HG03095 (cell line): ENCODE measurements around the gene TIGD6.

Experiments used
- ATAC-seq: cut with Tn5 transposase; IDR thresholded peaks from one replicate; pipeline ENCODE4 v1.9.1; 2021; ENCODE audit warnings: moderate library complexity; ENCODE audit not compliant: unreplicated experiment

TIGD6 gene

DNA sequence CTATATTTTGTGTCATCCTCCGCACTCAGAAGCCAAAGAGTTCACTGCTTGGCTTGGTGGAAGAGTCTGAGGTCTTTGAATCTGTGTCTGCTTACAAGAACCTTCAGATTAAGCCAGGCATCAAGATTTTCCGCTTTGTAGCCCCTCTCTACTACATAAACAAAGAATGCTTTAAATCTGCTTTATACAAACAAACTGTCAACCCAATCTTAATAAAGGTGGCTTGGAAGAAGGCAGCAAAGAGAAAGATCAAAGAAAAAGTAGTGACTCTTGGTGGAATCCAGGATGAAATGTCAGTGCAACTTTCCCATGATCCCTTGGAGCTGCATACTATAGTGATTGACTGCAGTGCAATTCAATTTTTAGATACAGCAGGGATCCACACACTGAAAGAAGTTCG lies 19.2 kb downstream of the TIGD6 start:
- no peak for ATAC-seq

DNA sequence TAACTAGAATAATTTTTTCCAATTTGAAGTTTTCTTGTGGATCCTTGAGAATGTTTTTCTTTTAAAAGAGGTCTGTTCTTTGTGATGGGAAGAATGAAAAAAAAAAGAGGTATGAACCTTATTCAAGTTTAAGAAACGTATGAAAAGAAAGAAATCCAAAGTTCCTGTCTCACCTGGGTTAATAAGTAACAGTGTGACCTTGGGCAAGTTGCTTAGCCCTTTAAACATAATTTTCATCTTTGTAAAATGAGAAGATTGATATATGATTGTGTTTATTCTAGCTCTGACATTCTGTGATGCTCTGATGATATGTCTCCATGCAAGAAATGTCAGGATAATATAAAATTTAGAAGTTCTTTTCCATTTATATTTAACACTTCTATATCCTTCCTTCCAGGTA lies 20.6 kb downstream of the TIGD6 start:
- ATAC-seq = no peak

DNA sequence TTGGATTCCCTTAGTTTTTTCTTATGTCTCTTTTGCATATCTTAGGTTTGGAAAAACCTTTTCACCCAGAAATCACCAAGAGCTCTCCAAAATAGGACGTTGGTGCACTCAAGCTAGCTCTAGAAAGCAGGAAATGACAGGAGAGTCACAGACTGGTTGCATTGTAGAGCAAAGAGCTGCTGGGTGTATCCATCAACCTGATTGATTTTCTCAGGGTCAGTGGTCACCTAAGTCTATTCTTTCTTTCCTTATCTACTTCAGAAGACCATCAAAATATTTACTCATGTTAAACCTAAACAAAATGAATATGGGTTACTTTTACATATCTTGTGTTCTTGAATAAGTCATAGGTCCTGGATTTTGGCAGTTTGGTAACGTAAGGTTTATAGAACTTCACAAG lies 25.0 kb downstream of the TIGD6 start:
- ATAC-seq = no peak

GRCh38 chr5:149969181-149969930 lies 31.1 kb downstream of the TIGD6 start:
- ATAC-seq = no peak

GRCh38 chr5:149966946-149967345 lies 33.5 kb downstream of the TIGD6 start:
- no peak for ATAC-seq

- no peak for ATAC-seq
Measured at GRCh38 chr5:149963729-149964128, 36.7 kb downstream of the TIGD6 start.

DNA sequence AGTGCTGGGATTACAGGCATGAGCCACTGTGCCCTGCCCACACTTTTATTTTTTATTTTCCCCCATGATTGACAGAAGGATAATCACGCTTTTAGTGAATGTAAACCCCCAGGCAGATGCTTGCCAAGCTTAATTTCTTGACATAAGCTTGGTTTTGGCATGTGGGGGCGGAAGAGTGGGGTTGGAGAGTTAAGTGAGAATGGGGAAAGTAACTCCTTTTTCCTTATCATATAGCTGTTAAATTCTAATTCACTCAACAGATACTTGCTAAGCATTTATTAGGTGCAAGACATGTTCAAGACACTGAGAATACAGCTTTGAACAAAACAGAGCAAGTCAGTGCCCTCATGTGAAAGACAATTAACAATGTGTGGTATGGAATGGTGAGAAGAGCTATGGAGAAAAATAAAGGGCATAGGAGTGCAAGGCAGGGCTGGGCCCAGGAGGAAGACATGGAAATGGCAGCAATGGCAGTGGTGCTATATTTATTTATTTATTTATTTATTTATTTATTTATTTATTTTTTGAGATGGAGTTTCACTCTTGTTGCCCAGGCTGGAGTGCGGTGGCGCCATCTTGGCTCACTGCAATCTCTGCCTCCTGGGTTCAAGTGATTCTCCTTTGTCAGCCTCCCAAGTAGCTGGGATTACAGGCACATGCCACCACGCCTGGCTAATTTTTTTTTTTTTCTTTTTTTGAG lies 37.7 kb downstream of the TIGD6 start:
- no peak for ATAC-seq

- no peak for ATAC-seq
Measured at GRCh38 chr5:149961957-149962409, 38.5 kb downstream of the TIGD6 start.

DNA sequence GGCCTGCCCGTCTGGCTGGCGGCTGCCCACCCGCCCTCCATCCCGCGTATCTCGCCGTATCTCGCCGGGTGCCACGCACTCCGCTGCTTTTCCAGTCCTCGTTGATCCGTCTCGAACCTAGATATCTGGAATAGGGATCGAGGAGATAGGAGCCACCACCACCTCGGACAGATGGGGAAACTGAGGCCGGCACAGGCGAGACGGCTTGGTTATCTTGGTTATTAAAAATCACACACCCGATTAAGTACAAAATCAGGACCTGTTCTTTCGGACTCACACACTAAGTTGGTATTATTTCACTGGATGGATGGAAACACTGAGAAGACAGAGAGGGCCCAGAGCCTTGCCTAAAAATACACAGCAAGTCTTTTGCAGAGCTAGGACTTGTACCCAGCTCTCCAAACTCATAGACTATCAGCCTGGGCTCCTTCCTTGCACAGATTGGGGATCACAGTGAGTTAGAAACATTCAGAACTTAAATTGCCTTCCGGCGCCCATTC lies 39.2 kb downstream of the TIGD6 start:
- ATAC-seq = no peak

DNA sequence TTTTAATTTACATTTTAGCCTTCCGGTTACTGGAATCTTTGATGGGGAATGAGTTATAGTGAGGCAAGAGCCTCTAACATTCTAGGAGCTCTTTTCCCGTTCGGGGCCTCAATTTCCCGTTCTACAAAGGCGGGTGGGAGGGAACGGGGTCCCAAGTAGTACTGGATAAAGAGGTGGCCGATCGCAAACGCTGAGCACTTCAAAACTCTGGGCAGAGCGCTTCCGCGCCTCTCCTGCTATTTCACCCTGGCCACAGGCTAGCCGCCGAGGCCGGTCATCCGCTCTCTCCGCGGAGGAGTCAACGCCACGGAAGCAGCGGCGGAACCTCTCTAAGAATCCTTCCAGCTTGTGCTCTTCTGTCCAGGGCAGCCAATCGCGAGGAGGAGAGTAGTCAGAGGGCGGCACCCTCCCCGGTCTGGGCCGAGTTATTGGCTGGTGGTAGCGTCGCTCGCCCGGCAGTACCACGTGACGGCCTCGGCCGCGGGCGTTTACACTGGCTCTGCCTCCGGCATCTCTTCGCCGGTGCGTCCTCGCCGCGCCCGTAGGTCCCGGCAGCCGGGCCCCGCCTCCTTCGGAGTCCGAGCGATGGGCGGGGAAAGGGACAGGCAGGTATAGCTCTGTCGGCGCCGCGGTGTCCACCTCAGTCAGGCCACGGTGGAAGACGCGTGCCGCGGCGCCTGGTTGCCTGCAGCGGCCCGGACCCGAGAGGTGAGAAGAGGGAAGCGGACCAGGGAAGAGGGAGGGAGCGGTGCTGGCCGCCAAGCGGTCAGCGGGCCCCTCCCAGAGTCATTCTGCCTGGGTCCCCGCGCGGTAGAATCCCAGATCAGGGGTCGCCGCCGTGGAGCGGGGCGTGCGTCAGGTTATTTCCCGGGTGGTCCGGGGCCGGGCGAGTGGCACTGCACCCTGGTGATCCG lies 39.9 kb downstream of the TIGD6 start, which contains the start of gene SLC26A2:
Gene SLC26A2 (plus strand): TSS at position 487 of the 914 bp plus-strand sequence. CDS start 16,895 bp downstream, outside the sequence.
- peak; percentile 98 for ATAC-seq

DNA sequence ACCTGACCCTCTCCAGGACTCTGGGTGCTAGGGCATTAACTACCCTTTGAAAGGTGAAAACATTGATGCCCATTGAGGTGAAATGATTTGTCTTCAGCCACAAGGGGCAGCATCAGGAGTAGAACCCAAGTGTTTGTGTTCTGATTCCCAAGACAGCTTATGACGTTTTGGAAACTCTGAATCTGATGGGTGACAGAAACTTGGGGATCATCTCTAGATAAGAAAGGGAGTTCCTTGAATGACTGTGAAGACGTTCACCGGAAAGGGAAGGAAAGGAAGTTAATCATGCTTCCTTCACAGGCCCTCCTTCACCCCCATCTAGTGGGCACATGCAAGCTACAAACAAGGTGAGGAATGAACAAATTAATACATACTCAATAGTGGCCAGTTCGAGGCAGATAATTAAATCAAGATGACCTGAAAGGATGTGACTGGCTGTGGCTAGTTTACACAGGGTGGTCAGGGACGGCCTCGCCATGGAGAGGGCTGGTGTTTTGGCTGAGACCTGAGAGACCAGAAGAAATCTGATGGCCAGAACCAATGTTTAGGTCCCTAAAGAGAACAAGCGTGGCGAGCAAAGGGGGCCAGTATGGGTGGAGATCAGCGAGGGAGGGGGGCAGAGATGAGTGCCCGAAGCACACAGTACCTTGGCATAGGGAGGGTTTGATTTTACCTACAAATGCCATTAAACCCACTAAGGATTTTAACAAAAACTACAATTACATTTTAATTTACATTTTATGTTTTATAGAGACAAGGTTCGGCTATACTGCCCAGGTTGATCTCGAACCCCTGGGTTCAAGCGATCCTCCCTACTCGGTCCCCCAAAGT lies 40.8 kb downstream of the TIGD6 start:
- ATAC-seq = no peak

- no peak for ATAC-seq
Measured at GRCh38 chr5:149957855-149958254, 42.6 kb downstream of the TIGD6 start.

GRCh38 chr5:149956685-149957084 lies 43.8 kb downstream of the TIGD6 start:
- no peak for ATAC-seq

- ATAC-seq = no peak
Measured at GRCh38 chr5:149954798-149955197, 45.7 kb downstream of the TIGD6 start.

GRCh38 chr5:149953436-149954121 lies 46.9 kb downstream of the TIGD6 start:
- no peak for ATAC-seq

GRCh38 chr5:149951138-149951749 lies 49.2 kb downstream of the TIGD6 start:
- ATAC-seq = no peak

DNA sequence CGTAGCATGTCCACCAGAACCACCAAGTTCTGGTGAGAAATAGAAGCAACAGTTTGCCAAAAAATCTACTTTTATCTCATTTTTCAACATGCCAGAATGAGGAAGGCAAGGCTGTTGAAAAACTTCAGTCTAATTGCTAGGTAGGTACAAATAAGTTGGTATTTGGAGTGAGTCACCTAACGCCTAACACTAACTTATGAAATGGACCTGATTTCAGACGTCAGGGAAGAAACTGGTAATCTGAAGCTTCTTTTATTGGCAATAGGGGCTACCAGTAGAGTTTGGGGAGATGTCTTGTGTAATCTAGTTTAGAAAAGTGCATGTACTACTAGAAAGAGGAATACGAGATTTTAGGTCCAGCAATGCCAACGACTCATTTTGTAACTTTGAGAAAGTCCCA lies 51.5 kb downstream of the TIGD6 start:
- ATAC-seq = no peak

DNA sequence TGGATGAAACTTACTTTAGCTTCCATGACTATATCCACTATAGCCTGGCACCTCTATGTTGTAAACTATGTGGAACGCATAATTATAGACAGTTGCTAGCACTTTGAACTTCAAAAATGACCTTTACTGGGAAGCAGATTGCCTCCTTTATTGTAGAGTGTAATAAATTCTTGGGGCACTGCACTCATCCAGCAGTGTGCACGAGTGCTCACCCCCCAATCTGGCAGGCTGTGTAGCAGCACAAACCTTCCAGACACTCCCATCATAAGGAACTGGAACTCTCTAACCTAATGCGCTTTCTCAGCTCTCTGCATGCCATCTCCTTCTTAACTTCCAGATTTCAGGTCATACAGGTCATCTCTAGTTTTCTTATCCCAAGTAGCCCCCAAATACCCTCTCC lies 54.3 kb downstream of the TIGD6 start:
- ATAC-seq = no peak

DNA sequence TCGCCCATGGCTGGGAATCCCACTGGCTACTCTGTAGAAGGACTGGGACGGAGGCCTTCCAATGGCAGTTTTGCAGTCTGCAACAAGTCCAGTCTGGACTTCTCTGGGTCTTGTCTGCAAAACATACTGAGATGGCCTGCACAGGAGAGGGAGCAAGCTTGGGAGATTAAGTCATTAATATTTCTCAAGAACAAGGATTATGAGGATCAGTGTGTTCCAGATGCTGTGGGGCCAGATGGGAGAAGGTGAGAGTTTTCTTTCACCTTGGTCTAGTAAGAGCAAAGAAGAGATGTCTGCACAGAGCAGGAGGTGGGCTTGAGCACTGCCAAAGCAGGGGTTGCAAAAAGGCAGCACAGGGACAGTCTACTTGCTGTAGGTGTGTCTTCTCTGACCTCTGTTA lies 55.8 kb downstream of the TIGD6 start, which contains the start of gene PDE6A:
Gene PDE6A (minus strand): TSS at position 128 of the 400 bp plus-strand sequence. CDS start 120 bp downstream, at position 8.
- no peak for ATAC-seq
